Caki2 (cell line): Measurements from ENCODE around the gene CACNB3. TPM values are rescaled to one million over a fixed set of nuclear protein-coding genes. Genes with fewer than 3 reads are reported as not detected.

Experiments
- DNase-seq: peaks from one replicate; pipeline ENCODE4 v3.0.0-alpha.2; 2015; ENCODE audit warnings: low read depth
- in situ Hi-C: cut with HindIII; loops from 2 replicates; pipeline ENCODE4 v1.10.0; 2016; ENCODE audit warnings: low sequenced_read_pairs, low pct_unique_long_range_greater_than_20kb, mixed read lengths
- total RNA-seq: library from RNA; depleted of rRNA; stranded (reverse); fragments of >200 nt; shearing (Covaris generic); gene quantifications from 2 replicates; pipeline ENCODE4 v1.2.3, GENCODE V29; 2014; ENCODE audit warnings: low replicate concordance; rRNA removed

CACNB3 gene
- 27.9 and 32.8 TPM in 2 replicates for total RNA-seq

DNA sequence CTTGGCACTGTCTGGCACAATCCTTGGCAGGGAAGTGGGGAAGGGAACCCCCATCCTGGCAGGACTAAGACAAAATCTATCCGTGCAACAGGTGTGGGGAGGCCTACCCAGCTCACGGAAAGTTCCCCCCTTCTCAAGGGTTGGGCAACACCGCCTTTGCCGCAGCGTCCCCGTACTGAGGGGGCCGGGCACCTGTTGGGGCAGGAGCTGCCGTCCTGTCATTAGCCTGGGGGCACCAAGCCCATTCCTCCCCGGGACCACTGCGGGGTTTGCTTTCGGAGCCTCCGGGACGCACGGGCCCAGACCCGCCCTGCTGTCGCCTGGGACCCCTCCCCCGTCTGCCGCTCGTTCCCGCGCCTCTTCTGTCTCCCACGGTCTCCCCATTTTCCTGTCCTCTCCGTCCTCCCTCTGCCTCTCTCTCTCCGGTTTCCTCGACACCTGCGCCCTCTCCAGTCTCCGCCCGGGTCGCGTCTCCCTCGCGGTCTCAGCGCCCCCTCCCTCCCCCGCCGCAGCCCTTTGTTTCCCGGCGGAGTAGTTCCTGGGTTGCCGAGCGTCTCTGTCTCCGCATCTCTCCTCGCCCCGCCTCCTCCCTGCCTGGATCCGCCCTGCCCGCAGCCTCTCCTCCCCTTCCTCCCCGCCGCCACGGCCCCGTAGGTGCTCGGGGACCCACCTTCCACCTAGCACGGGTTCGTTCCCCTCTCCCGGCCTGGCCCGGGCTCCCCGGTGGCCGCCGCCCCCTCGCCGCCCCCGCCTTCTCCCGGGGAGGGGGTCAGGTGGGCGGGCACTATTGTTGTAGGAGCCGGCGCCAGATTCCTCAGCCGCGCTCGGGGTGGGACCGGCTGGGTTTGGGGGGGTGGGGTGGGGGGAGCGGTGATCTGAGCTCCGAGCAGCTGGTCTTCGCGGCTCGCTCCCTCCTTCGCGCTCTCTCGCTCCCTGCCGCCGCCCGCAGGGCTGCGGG is at the start of gene CACNB3:
Gene CACNB3 (plus strand): TSS at position 624 of the 958 bp plus-strand sequence. CDS start 434 bp downstream, outside the sequence.
- peak; percentile 66 for DNase-seq
- in situ Hi-C loops: no loop called here

DNA sequence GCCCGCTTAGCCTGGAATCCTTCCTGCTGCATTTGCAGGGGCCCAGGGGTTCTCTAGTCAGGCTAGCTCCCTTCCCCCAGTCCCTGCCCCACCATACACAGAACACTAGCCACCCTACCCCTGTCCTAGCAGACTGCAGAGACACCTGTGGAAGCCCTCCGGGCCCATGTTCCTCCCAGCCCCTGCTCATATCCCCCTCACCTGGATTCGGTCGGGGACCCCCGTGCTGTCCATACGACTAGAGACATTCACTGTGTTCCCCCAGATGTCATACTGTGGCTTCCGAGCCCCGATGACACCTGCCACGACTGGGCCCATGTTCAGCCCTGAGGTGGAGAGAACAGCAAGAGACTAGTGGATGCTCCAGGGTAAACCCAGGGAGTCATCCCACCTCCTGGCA is 49.6 kb upstream of the CACNB3 start:
- in situ Hi-C loops: no loop called here
- DNase-seq: no peak

DNA sequence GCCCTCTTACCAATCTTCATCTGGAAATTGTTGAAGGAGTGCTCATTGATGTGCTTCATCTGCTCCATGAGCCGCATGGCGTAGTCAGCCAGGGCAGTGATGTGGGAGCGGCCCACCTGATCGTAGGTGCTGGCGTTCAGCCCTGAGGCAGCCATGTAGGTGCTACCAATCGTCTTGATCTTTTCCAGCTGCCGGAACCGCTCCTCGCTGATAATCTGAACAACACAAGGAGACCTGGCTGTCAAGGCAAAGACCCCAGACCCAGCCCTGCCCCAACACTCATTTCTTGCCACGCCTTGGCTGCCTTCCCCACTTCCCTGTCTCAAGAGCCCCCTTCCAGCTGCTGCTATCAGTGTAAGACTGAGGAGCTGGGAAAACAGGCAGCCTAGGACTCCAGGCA is 47.5 kb upstream of the CACNB3 start:
- in situ Hi-C loops: no loop called here
- DNase-seq: no peak

DNA sequence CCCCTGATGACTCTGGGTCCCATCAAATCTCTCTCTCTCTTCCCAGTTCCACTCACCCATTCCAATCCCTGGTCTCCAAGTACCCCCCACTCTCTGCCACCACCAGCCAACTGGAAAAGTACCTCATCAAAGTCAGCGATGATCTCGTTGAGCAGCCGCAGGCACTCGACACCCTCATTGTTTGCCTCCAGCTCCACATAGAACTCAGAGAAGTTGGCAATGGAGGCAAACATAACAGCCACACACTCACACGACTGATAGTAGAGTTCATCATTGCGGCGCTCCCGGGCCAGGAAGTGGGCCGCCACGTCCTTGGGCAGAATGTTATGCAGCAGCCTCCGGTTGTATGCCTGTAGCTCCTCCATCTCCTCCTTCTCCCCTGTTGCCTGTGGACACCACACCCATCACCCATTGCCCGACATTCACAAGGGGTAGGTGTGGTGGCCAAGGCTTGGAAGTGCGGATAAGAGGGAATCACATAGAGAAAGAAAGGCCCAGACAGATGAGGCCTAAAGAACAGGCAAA is 46.6 kb upstream of the CACNB3 start:
- in situ Hi-C loops: no loop called here
- no peak for DNase-seq

GRCh38 chr12:48773686-48774085 is 44.6 kb upstream of the CACNB3 start:
- in situ Hi-C loops: no loop called here
- DNase-seq: no peak

DNA sequence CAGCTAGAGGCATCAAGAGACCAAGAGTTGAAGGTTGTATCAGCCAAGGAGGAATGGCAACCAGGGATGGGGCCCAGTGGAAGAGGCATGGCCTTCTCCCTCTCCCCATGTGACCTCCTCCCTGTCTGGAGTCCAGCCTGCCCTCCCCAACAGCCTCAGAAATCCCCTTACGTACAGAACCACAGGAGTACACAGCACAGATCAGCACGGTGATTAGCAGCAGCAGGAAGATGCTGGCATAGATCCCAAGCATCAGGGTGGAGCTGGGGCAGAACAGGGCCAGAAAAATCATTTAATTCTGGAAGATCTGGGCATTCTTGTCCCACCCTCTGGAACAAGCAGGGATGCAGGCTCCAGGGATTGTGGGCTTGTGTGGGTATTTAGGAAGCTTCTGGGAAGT is 43.8 kb upstream of the CACNB3 start:
- in situ Hi-C loops: no loop called here
- no peak for DNase-seq

- in situ Hi-C loops: no loop called here
These were observed 43.0 kb upstream of the CACNB3 start for GRCh38 chr12:48775299-48775698.

GRCh38 chr12:48775991-48776649 is 42.2 kb upstream of the CACNB3 start:
- DNase-seq: no peak
- in situ Hi-C loops: no loop called here

More at GRCh38 chr12:48775299-48775698, 43.0 kb upstream of the CACNB3 start:
- no peak for DNase-seq

DNA sequence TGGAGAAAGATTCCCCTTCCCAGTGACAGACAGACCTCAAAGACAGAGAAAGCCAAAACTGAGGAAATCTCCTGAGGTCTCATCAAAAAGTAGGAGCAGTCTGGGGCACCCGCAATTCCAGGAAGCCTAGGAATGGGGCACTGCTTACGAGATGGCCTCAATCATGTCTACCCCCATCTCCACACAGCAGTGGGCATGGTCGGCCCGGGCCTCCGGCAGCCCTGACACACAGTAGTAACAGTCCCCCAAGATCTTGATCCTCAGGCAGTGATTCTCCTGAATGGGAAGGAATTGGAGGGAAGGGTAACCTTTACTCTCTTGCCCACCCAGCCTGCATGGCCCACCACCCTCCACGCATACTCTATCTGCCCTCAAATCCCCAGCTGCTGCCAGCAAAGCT is 41.3 kb upstream of the CACNB3 start:
- in situ Hi-C loops: no loop called here
- no peak for DNase-seq

DNA sequence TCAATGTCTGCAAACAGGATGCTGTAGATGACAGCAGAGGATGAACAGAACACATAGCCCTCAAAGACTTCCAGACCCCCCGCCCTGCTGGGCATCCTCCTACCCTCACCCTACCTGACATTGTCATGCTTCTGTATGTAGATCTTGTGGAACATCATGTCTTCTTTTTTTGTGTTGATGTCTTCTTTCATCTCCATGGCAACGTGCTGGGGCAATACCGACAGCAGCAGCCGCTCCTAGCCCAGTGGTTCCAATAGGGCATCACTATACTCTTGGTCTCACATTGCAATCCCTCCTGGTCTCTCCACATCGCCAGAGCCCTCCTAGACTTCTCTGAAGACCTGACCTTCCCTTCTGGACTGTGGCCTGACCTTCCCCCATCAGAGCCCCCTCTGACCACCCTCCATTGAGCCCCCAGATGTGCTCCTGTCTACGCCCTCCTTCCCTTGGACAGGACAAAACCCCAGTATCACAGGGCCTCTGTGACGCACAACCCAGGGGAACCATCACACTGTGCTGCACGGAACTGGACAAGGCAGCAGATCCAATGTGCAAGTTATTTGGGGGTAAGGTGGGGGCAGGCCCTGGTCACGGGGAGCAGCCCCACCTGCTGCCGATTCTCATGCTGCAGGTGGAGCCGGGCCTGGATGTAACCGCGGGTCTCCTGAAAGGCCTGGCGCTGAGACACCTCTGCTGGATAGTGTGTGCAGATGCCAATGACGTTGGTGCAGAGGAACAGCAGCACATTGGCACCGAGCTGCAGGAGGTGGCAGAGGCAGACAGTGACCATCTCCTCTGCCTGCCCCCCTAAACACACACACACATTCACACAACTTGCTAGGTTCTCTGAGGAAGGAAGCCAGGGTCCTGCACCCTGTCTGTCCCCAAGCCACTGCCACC is 40.5 kb upstream of the CACNB3 start:
- no peak for DNase-seq
- in situ Hi-C loops: no loop called here

DNA sequence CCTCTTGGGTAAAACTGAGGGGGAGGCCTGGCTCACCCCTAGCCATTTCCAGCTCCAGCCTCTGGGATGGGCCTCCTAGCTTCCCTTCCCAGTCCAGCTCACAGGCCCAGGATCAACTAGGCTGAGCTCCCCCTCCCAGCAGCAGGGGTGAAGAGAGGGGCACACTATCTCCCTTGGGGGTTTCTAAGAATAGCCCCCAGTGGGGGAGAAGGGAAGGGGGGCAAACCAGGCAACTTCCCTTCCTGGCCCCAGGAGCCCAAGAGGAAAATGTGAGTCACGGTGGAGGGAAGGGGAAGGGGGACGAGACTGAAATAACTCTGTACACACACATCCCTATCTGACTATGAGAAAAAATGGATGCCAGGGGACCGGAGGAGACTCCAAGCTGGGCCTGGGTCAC is 38.4 kb upstream of the CACNB3 start:
- DNase-seq: no peak
- in situ Hi-C loops: no loop called here

DNA sequence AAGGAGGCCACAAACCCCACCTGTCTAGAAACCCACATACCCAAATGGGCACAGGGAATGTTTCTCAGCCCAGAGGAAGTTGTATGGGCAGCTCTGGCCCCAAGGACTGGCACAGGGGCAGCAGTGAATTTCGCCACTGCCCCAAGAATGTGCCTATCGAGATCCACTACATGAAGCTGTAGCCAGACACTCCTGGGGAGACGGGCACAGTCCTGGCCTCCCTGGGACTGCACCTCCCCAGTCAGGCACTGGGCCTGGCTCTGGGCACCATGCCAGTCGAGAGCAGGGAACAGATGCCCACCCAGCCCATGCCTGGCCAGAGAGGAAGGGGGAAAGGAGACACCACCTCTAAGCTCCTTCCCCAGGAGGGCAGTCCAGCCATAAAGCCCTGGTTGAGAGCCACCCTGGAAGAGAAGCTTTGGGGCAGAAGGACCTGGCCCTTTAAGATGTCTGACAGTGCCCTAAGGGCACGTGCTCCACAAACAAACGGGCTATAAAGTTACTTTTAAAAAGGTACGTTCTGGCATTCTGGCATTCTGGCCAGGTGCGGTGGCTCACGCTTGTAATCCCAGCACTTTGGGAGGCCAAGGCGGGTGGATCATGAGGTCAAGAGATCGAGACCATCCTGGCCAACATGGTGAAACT is 37.8 kb upstream of the CACNB3 start:
- in situ Hi-C loops: no loop called here
- no peak for DNase-seq

GRCh38 chr12:48781750-48782456 is 36.4 kb upstream of the CACNB3 start:
- DNase-seq: no peak
- in situ Hi-C loops: no loop called here

DNA sequence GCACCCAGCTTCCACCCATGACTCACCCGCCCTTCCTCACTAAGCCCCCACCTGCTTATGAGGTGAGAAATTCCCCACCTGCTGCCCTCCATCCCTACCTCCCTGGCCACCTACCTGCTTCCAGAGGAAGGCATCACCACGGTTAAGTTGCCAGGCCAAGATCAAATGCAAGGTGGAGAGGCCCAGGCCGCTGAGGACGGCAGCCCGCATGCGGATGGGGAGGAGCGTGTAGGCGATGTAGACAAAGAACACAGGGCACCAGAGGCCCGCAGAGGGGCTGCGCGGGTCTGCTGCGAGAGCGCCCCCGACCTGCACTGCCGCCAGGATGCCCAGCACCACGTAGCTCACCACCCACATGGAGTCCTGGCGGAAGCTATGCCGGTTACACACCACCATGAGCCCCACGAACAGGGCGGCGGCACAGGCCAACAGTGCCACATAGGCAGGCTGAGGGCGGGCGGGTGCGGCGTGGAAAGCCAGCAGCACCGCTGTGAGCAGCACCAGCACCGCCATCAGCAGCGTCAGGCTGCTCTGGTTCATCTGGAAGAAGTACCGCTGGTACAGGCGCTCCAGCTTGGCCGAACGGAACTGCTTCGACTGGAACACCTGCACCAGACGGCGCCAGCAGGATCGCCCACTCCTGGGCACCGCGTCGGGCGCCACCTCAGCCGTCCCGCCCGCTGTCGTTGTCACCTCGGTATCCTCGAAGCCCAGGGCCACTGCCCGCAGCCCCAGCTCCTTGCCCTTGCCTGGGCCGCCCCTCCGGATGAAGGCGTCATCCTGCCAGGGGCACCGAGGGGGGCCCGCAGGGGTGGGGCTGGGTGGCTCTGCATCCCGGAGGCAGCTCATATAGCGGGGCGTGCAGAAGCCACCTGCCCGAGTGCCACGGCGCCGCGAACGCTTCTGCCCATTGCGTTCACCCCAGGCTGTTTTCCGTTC is 35.6 kb upstream of the CACNB3 start:
- DNase-seq: no peak
- in situ Hi-C loops: no loop called here

- in situ Hi-C loops: no loop called here
- DNase-seq: no peak
These were observed 34.9 kb upstream of the CACNB3 start for GRCh38 chr12:48783432-48783831.
